HG03575 (cell line): ENCODE data around the gene KPNA3.
"Not testable (repeated sequence)": the region's sequence is repeated elsewhere in the genome, so short reads cannot be mapped to it uniquely, and the experiment has no call there.

Experiments
- ATAC-seq: cut with Tn5 transposase; IDR thresholded peaks from one replicate; pipeline ENCODE4 v1.9.1; 2021; ENCODE audit not compliant: unreplicated experiment, insufficient number of reproducible peaks, low FRiP score; ENCODE audit errors: extremely low read depth

Gene KPNA3, protein sequence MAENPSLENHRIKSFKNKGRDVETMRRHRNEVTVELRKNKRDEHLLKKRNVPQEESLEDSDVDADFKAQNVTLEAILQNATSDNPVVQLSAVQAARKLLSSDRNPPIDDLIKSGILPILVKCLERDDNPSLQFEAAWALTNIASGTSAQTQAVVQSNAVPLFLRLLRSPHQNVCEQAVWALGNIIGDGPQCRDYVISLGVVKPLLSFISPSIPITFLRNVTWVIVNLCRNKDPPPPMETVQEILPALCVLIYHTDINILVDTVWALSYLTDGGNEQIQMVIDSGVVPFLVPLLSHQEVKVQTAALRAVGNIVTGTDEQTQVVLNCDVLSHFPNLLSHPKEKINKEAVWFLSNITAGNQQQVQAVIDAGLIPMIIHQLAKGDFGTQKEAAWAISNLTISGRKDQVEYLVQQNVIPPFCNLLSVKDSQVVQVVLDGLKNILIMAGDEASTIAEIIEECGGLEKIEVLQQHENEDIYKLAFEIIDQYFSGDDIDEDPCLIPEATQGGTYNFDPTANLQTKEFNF

GRCh38 chr13:49792550-49793324, at the start of gene KPNA3:
Gene KPNA3 (minus strand): TSS chr13:49792682. CDS start chr13:49792506, 176 bp downstream.
- ATAC-seq: peak; percentile 62

DNA sequence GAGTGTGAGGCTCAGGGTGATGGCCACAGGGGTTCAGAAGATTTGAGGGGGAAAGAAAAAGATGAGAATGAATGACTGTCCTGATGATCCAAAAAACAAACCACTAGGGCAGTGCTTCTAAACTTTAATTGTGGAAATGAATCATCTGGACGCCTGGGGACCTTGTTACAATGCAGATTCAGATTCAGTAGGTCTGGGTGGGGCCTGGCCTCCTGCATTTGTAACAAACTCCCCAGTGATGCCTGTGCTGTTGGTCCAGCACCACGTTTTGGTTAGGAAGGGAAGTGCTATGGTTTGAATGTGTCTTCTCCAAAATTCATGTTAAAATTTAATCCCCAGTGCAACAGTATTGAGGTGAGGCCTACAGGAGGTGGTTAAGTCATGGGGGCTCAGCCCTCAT, 49.5 kb upstream of the KPNA3 start:
- no peak for ATAC-seq

GRCh38 chr13:49840675-49841074, 48.2 kb upstream of the KPNA3 start:
- no peak for ATAC-seq

DNA sequence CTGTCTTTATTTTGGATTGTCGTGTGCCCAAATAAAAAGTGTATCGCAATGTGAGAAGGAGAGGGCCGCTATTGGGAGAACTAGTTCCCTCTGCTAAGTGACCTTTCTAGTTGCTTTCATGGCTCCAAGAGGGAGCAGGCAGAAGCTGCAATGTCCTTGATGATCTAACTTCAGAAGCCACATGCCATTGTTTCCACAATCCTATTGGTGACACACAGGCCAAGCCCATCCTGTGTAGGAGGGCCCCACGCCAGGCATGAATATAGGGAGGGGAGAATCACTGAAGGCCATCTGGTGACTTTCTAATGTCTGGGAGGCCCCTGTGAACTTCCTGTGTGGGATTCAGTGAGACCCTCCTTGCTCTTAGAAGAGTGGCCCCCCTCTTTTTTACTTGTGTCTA, 47.8 kb upstream of the KPNA3 start:
- no peak for ATAC-seq

GRCh38 chr13:49838989-49839388, 46.5 kb upstream of the KPNA3 start:
- no peak for ATAC-seq

DNA sequence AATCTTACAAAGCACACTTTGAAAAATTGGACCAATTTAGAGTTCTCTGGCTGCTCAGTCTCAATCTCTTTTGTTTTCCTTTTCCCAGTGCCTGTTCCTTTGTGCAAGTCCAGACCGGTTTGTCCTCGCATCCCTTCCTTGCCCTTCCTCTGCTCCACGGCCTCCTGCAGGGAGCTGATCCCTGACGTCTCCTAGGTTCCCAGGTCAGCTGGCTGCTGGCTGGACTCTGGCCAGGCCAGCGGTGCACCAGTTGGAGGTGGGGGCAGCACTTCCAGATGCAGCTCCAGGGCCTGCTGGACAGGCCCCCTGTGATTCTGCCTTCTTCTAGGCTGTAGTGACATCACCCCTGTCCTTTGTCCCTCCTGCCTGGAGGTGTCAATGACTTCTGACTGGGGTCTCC, 44.0 kb upstream of the KPNA3 start:
- ATAC-seq: no peak

GRCh38 chr13:49833402-49833801, 40.9 kb upstream of the KPNA3 start:
- no peak for ATAC-seq

DNA sequence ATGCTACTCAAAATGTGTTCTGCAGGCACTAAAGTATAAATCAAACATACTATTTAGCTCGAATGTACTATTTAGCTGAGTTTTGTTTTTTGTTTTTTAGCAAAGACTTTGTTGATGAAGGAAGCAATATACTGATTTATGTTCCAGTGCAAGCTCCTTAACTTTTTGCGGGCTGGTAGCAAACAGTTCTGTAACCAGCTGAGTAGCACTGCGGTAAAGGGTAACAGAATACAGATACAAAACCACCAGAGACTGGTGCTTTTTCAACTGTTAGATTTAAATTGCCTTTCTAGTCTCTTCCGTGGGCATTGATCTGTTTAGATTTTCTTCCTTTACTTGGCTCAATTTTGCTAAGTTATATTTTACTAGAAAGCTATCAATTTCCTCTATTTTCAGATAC, 39.0 kb upstream of the KPNA3 start:
- ATAC-seq: no peak

GRCh38 chr13:49830721-49831120, 38.2 kb upstream of the KPNA3 start:
- ATAC-seq: no peak

DNA sequence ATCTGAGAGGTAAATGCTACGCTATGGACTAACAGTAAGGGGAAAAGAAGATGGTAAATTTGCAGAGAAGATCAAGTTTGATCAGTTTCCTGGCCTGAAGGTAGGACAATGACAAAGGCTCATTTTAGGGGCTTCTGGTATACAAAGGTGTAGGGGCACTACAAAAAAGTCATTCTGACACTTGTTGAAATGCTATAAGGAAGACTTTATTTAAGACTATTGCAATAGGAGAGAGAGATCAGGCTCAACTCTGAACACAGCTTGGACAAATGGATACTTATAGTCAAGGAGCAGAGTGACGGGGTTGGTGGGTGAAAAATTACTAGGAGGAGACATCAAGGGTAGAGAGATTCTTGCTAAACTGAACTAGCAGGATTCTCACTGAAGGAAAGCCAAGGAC, 37.2 kb upstream of the KPNA3 start:
- ATAC-seq: no peak

DNA sequence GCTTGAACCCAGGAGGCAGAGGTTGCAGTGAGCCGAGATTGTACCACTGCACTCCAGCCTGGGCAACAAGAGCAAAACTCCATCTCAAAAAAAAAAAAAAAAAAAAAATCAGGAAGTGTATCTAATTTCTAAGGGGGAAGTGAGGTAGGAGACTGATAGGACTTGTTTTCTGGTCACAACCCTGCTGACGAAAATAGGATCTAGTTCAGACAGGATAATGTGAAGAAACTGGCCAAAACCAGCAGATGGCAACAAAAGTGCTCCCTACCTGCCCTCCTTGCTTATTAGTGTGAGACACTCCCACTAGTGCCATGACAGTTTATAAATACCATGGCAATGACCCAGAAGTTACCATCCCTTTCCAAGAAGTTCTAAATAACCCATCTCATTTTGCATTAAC, 36.0 kb upstream of the KPNA3 start:
- no peak for ATAC-seq

DNA sequence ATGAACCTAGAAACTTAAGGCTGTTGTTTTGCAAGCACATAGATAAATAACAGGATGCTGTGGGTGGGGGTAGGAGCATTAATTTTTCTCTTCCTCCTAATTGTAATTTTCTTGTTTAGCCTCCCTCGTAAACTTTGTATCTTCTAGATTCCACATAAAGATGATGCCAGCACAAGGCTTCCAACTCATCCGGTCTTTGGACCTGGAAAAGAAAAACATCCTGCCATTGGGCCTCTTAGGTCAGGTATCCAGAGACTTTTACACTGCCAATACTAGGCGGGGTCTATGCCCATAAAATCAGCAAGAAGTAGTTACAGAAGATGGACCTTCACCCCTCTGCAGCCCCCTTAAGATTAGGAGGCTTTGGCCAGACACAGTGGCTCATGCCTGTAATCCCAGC, 35.4 kb upstream of the KPNA3 start:
- no peak for ATAC-seq

GRCh38 chr13:49827336-49827735, 34.9 kb upstream of the KPNA3 start:
- ATAC-seq: no peak

DNA sequence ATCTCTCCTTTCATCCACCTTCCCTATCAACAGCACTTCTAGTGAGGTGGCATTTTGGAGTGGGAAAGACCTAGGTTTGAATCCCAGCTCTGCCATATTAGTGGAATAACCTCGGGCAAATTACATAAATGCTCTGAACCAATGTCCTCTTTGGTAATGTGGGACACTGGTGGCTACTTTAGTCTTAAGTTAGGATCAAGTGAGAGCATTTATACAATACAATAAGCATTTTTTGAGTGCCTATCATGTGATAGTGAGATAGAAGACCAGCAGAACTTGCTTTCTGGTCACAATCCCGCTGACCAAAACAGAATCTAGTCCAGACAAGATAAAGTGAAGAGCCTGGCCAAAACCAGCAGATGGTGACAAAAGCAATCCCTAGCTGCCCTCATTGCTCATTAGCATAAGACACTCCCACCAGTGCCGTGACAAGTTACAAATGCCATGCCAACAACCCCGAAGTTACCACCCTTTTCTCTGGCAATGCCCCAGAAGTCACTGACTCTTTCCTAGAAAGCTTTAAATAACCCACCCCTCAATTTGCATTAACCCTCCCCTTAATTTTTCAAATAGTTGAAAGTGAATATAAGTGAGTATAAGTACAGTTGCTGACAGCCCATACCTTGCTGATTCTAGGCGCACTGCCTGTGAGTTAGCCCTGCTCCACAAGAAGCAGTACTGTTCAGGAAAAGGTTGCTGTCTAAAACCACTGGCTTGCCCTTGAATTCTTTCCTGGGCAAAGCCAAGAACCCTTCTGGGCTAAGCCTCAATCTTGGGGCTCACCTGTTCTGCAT, 28.9 kb upstream of the KPNA3 start:
- no peak for ATAC-seq

DNA sequence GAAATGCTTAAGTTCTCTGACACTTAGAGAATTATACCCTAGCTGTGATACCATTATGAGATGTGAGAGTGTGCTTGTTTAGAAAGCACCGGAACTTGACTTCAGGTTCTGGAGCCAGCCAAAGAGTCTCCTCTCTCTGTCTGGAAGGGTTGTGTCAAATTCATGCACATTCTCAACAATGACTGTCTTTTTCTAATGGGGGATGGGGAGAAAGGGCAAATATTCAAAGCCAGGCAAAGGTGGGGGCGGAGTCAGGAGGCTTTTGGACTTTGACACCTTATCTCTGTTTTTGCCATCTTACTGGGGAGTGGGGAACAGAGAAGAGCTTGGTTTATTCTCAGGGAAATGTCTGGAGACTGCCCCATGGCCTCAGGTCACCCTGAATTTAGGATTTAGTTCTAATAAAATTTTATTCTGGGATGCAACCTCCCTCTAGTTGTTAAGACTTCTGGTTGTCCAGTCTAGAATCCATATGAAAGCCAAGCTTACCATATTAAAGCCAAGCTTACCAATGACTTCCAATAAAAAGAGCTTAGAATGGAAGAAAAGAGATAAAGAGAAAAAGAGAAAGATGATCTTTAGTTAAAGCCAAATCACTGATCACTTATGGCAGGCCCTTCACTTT, 28.2 kb upstream of the KPNA3 start:
- ATAC-seq: no peak

DNA sequence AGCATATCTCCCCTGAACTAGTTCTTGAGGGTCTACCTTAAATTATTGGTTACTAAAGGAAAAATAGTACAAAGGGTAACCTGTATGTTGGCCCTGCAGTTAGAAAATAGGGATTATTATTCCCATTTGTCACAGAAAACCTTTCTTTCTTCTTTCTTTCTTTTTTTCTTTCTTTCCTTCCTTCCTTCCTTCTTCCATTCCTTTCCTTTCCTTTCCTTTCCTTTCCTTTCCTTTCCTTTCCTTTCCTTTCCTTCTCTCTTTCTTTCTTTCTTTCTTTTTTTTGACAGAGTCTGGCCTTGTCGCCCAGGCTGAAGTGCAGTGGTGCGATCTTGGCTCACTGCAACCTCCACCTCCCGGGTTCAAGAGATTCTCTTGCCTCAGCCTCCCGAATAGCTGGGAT, 23.6 kb upstream of the KPNA3 start:
- ATAC-seq: not testable (repeated sequence)

GRCh38 chr13:49814551-49815270, 22.2 kb upstream of the KPNA3 start:
- ATAC-seq: no peak

- ATAC-seq: no peak
These were observed 20.3 kb upstream of the KPNA3 start for GRCh38 chr13:49812812-49813211.
